Liver (tissue), 9 donors: ENCODE data around the gene GPR39. TPM values are rescaled to one million over a fixed set of nuclear protein-coding genes. Genes with fewer than 3 reads are reported as not detected.

ENCODE experiments used
- DNase-seq: peaks from one replicate; pipeline ENCODE4 v3.0.0-alpha.2; 2017; ENCODE audit warnings: low spot score
- H3K27ac ChIP-seq, 2 donors: one replicate each; pipeline ENCODE4 v1.7.0; 2013; ENCODE audit warnings: inconsistent platforms in 2 of 2, low read length in 2 of 2, control low read depth in 1 of 2, low read depth in 1 of 2, mild to moderate bottlenecking in 1 of 2
- H3K27me3 ChIP-seq, 4 donors: one replicate each; pipeline versions ENCODE4 v1.6.1 to v1.7.0; 2013; ENCODE audit warnings: low read length in 3 of 4, inconsistent platforms in 1 of 4, mild to moderate bottlenecking in 1 of 4, moderate library complexity in 1 of 4; ENCODE audit not compliant: control insufficient read depth in 4 of 4, insufficient read depth in 4 of 4
- H3K36me3 ChIP-seq, 4 donors: one replicate each; pipeline versions ENCODE4 v1.6.1 to v1.7.0; 2013; ENCODE audit warnings: low read length in 3 of 4, mild to moderate bottlenecking in 3 of 4, low read depth in 1 of 4, moderate library complexity in 1 of 4; ENCODE audit not compliant: control insufficient read depth in 4 of 4, insufficient read depth in 3 of 4
- H3K4me1 ChIP-seq, 4 donors: one replicate each; pipeline versions ENCODE4 v1.6.1 to v1.7.0; 2013; ENCODE audit warnings: low read length in 3 of 4, mild to moderate bottlenecking in 3 of 4, moderate library complexity in 1 of 4; ENCODE audit not compliant: control insufficient read depth in 4 of 4, insufficient read depth in 4 of 4
- H3K4me3 ChIP-seq, 3 donors: one replicate each; pipeline versions ENCODE4 v1.6.1 to v1.7.0; 2013; ENCODE audit warnings: low read length in 3 of 3, control low read depth in 1 of 3, low read depth in 1 of 3, mild to moderate bottlenecking in 1 of 3
- H3K9ac ChIP-seq, 2 donors: one replicate each; pipeline ENCODE4 v1.7.0; 2013; ENCODE audit warnings: low read length in 2 of 2, mild to moderate bottlenecking in 2 of 2, moderate library complexity in 2 of 2, control low read depth in 1 of 2, low read depth in 1 of 2
- H3K9me3 ChIP-seq, 4 donors: one replicate each; pipeline versions ENCODE4 v1.6.1 to v1.7.0; 2013; ENCODE audit warnings: low read length in 3 of 4; ENCODE audit not compliant: control insufficient read depth in 4 of 4
- EGR1 ChIP-seq, 2 donors: IDR thresholded peaks; 2 replicates each; pipeline ENCODE4 v1.6.1; 2016 to 2018; ENCODE audit warnings: antibody characterized with exemption in 2 of 2, low read depth in 2 of 2
- FOXA1 ChIP-seq: IDR thresholded peaks from 2 replicates; pipeline ENCODE4 v1.6.1; 2016; ENCODE audit warnings: antibody characterized with exemption
- HNF4G ChIP-seq: IDR thresholded peaks from 2 replicates; pipeline ENCODE4 v1.6.1; 2016; ENCODE audit warnings: antibody characterized with exemption
- NR2F2 ChIP-seq: IDR thresholded peaks from 2 replicates; pipeline ENCODE4 v1.6.1; 2016; ENCODE audit warnings: antibody characterized with exemption
- RAD21 ChIP-seq, 2 donors: IDR thresholded peaks; 2 replicates each; pipeline ENCODE4 v1.6.1; 2016; ENCODE audit warnings: antibody characterized with exemption in 2 of 2, mild to moderate bottlenecking in 2 of 2
- RXRA ChIP-seq, 2 donors: IDR thresholded peaks; 2 replicates each; pipeline ENCODE4 v1.6.1; 2017 to 2018; ENCODE audit warnings: antibody characterized with exemption in 2 of 2, mild to moderate bottlenecking in 1 of 2
- TAF1 ChIP-seq: conservative IDR thresholded peaks from 2 replicates; pipeline ENCODE4 v1.6.1; 2016; ENCODE audit warnings: antibody characterized with exemption, mild to moderate bottlenecking
- ZBTB33 ChIP-seq: IDR thresholded peaks from 2 replicates; pipeline ENCODE4 v1.6.1; 2016; ENCODE audit warnings: antibody characterized with exemption
- WGBS: extraction: QIAGEN DNeasy Blood & Tissue Kit; methylation state at CpG from one replicate; pipeline ENCODE4 v1.1.7; 2013; 5-methylcytosine and 5-hydroxymethylcytosine counted together
- polyA plus RNA-seq, 2 donors: library from polyadenylated mRNA; stranded (reverse) in 1 of 2; unstranded in 1 of 2; fragments of 200-250 nt in 1 of 2; fragments of >200 nt in 1 of 2; fragmentation: Nextera tagmentation in 1 of 2; extraction: Ambion mirVana in 1 of 2; gene quantifications; one replicate each; pipeline versions ENCODE4 v1.2.1 to v1.2.3, GENCODE V29; 2013 to 2015
- total RNA-seq, 2 donors: library from RNA; depleted of rRNA; stranded (reverse); fragments of >200 nt; gene quantifications; one replicate each; pipeline ENCODE4 v1.2.3, GENCODE V29; 2014
- TF ChIP-seq, protein P1 (sequence below): IDR thresholded peaks from 2 replicates; pipeline ENCODE4 v1.6.1; 2016; ENCODE audit warnings: antibody characterized with exemption, mild to moderate bottlenecking
- donor health status: healthy.
- donor health status: healthy.
- donor health status: healthy.
- donor health status: healthy.
- donor health status: healthy.

The GPR39 gene
- total and polyA plus RNA-seq, 4 donors: 2.2 to 13.0 (median 2.8) TPM

DNA sequence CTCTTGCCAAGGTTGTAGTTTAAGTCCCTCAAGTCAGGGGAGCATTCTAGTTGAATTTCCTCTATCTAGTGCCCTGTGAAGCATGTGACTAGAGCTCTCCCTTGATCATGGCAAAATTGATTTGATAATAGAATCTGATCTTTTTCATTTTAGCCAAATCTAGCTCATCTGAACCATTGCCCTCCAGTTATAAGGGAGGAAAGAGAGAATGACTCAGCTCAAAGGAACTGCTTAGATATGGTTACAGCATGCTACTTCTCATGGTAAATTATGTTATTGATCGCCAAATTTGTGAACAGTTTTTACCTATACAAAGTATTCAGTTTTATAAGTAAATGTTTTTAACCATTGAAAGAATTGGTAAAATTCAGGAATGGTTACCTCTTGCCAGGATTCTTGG lies 100.8 kb downstream of the GPR39 start:
- Histone ChIP-seq H3K9ac (no peak overlapping the region), H3K36me3 (no peaks in the 10 kb centered on the region), H3K27me3 (no peaks in the 10 kb centered on the region), H3K27ac (no peak overlapping the region), H3K4me1 (no peaks in the 10 kb centered on the region), H3K4me3 (no peak overlapping the region), H3K9me3 (no peaks in the 10 kb centered on the region)
- TF ChIP-seq ZBTB33 (no peak), TAF1 (no peak), NR2F2 (no peak)
- 95% methylated on average over 1 of the region's 1 CpG for WGBS
- DNase-seq: no peak

GRCh38 chr2:132518302-132518701 lies 101.7 kb downstream of the GPR39 start:
- H3K9me3 ChIP-seq: no peaks in the 10 kb centered on the region
- 94% methylated on average over 4 of the region's 4 CpGs for WGBS
- H3K27me3 ChIP-seq: no peaks in the 10 kb centered on the region
- H3K4me3 ChIP-seq: no peak overlapping the region
- TF ChIP-seq RXRA (IDR thresholded peaks at IDR 0.05): no peak
- H3K4me1 ChIP-seq: no peaks in the 10 kb centered on the region
- no peak overlapping the region for H3K9ac ChIP-seq
- no peak overlapping the region for H3K27ac ChIP-seq
- DNase-seq: no peak
- no peaks in the 10 kb centered on the region for H3K36me3 ChIP-seq

- TF ChIP-seq RAD21 (IDR thresholded peaks at IDR 0.05) (no peak), ZBTB33 (no peak), FOXA1 (no peak), TAF1 (no peak), EGR1 (IDR thresholded peaks at IDR 0.05; ENCODE audit: low read depth in 2 of 2) (no peak), NR2F2 (no peak), HNF4G (no peak)
- TF ChIP-seq, protein P1, sequence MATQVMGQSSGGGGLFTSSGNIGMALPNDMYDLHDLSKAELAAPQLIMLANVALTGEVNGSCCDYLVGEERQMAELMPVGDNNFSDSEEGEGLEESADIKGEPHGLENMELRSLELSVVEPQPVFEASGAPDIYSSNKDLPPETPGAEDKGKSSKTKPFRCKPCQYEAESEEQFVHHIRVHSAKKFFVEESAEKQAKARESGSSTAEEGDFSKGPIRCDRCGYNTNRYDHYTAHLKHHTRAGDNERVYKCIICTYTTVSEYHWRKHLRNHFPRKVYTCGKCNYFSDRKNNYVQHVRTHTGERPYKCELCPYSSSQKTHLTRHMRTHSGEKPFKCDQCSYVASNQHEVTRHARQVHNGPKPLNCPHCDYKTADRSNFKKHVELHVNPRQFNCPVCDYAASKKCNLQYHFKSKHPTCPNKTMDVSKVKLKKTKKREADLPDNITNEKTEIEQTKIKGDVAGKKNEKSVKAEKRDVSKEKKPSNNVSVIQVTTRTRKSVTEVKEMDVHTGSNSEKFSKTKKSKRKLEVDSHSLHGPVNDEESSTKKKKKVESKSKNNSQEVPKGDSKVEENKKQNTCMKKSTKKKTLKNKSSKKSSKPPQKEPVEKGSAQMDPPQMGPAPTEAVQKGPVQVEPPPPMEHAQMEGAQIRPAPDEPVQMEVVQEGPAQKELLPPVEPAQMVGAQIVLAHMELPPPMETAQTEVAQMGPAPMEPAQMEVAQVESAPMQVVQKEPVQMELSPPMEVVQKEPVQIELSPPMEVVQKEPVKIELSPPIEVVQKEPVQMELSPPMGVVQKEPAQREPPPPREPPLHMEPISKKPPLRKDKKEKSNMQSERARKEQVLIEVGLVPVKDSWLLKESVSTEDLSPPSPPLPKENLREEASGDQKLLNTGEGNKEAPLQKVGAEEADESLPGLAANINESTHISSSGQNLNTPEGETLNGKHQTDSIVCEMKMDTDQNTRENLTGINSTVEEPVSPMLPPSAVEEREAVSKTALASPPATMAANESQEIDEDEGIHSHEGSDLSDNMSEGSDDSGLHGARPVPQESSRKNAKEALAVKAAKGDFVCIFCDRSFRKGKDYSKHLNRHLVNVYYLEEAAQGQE: no peak
- Histone ChIP-seq H3K36me3 (no peaks in the 10 kb centered on the region), H3K4me3 (no peak overlapping the region), H3K9ac (no peak overlapping the region), H3K27me3 (no peaks in the 10 kb centered on the region), H3K4me1 (no peaks in the 10 kb centered on the region), H3K9me3 (no peaks in the 10 kb centered on the region), H3K27ac (no peak overlapping the region)
- 63% methylated on average over 3 of the region's 3 CpGs for WGBS
- no peak for DNase-seq
Measured at GRCh38 chr2:132519566-132519965, 103.0 kb downstream of the GPR39 start.
